B cell (primary cell): ENCODE data around the gene PRKCH.

ENCODE experiments used
- EZH2 ChIP-seq: IDR thresholded peaks from 2 replicates; pipeline ENCODE4 v1.6.1; 2012; ENCODE audit warnings: borderline replicate concordance, low read depth, mild to moderate bottlenecking, moderate library complexity, low read length; ENCODE audit not compliant: insufficient read depth, poor library complexity, severe bottlenecking
- TF ChIP-seq, protein P1 (sequence below): fragments of 200-600 bp; IDR thresholded peaks from one replicate; pipeline ENCODE4 v1.8.0; 2022; ENCODE audit warnings: antibody characterized with exemption, mild to moderate bottlenecking

- TF ChIP-seq EZH2, result no peak
- TF ChIP-seq, protein P1, sequence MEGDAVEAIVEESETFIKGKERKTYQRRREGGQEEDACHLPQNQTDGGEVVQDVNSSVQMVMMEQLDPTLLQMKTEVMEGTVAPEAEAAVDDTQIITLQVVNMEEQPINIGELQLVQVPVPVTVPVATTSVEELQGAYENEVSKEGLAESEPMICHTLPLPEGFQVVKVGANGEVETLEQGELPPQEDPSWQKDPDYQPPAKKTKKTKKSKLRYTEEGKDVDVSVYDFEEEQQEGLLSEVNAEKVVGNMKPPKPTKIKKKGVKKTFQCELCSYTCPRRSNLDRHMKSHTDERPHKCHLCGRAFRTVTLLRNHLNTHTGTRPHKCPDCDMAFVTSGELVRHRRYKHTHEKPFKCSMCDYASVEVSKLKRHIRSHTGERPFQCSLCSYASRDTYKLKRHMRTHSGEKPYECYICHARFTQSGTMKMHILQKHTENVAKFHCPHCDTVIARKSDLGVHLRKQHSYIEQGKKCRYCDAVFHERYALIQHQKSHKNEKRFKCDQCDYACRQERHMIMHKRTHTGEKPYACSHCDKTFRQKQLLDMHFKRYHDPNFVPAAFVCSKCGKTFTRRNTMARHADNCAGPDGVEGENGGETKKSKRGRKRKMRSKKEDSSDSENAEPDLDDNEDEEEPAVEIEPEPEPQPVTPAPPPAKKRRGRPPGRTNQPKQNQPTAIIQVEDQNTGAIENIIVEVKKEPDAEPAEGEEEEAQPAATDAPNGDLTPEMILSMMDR, result no peak
Observed at GRCh38 chr14:61434311-61434710, 112.9 kb downstream of the PRKCH start.
